H9 (cell line): ENCODE measurements around the gene COA1. TPM values are rescaled to one million over a fixed set of nuclear protein-coding genes. Genes with fewer than 3 reads are reported as not detected.

Source experiments
- DNase-seq: peaks from one replicate; pipeline ENCODE4 v3.0.0-alpha.2; 2017
- H2AFZ ChIP-seq: one replicate; pipeline ENCODE4 v1.6.1; 2013; ENCODE audit warnings: mild to moderate bottlenecking, low read length, control low read depth, moderate library complexity
- H2AK5ac ChIP-seq: 2 replicates; pipeline ENCODE4 v1.6.1; 2013; ENCODE audit warnings: low read length, control low read depth, mixed read lengths; ENCODE audit not compliant: insufficient read length
- H2BK120ac ChIP-seq: one replicate; pipeline ENCODE4 v1.6.1; 2013; ENCODE audit warnings: low read depth, mild to moderate bottlenecking, low read length, control low read depth, inconsistent platforms; ENCODE audit not compliant: poor library complexity, severe bottlenecking
- H2BK12ac ChIP-seq: 2 replicates; pipeline ENCODE4 v1.6.1; 2013; ENCODE audit warnings: low read length, control low read depth, mixed read lengths, low read depth; ENCODE audit not compliant: insufficient read length
- H2BK15ac ChIP-seq: 2 replicates; pipeline ENCODE4 v1.6.1; 2013; ENCODE audit warnings: low read depth, low read length, control low read depth
- H2BK20ac ChIP-seq: one replicate; pipeline ENCODE4 v1.6.1; 2013; ENCODE audit warnings: low read depth, mild to moderate bottlenecking, low read length, control low read depth, inconsistent platforms; ENCODE audit not compliant: poor library complexity, severe bottlenecking
- H2BK5ac ChIP-seq: 2 replicates; pipeline ENCODE4 v1.6.1; 2013; ENCODE audit warnings: low read length, control low read depth, mixed read lengths; ENCODE audit not compliant: insufficient read length
- H3K14ac ChIP-seq: 2 replicates; pipeline ENCODE4 v1.6.1; 2013; ENCODE audit warnings: low read length, control low read depth; ENCODE audit not compliant: insufficient read depth
- H3K18ac ChIP-seq: 2 replicates; pipeline ENCODE4 v1.6.1; 2013; ENCODE audit warnings: low read depth, mild to moderate bottlenecking, mixed read lengths, low read length, control low read depth; ENCODE audit not compliant: insufficient read length
- H3K23ac ChIP-seq: 2 replicates; pipeline ENCODE4 v1.6.1; 2013; ENCODE audit warnings: low read length, control low read depth, mixed read lengths, low read depth; ENCODE audit not compliant: insufficient read length
- H3K23me2 ChIP-seq: 2 replicates; pipeline ENCODE4 v1.6.1; 2013; ENCODE audit warnings: low read depth, mild to moderate bottlenecking, mixed read lengths, low read length, control low read depth; ENCODE audit not compliant: insufficient read length, poor library complexity, severe bottlenecking
- H3K27ac ChIP-seq: 2 replicates; pipeline ENCODE4 v1.5.1; 2013; ENCODE audit warnings: low read length, control low read depth, mixed read lengths, low read depth; ENCODE audit not compliant: insufficient read length
- H3K27me3 ChIP-seq: 2 replicates; pipeline ENCODE4 v1.6.1; 2013; ENCODE audit warnings: low read length, control low read depth, inconsistent platforms; ENCODE audit not compliant: insufficient read depth
- H3K4ac ChIP-seq: 2 replicates; pipeline ENCODE4 v1.6.1; 2013; ENCODE audit warnings: low read depth, mild to moderate bottlenecking, control low read depth, inconsistent platforms, low read length, moderate library complexity
- H3K4me1 ChIP-seq: 2 replicates; pipeline ENCODE4 v1.6.1; 2013; ENCODE audit warnings: low read length, control low read depth, inconsistent platforms; ENCODE audit not compliant: insufficient read depth
- H3K4me2 ChIP-seq: 2 replicates; pipeline ENCODE4 v1.6.1; 2013; ENCODE audit warnings: low read length, control low read depth, mixed read lengths; ENCODE audit not compliant: insufficient read length, insufficient read depth
- H3K56ac ChIP-seq: 2 replicates; pipeline ENCODE4 v1.6.1; 2013; ENCODE audit warnings: low read depth, mild to moderate bottlenecking, mixed read lengths, low read length, control low read depth; ENCODE audit not compliant: insufficient read length
- H3K79me1 ChIP-seq: 2 replicates; pipeline ENCODE4 v1.6.1; 2013; ENCODE audit warnings: low read depth, mild to moderate bottlenecking, moderate library complexity, low read length, control low read depth, inconsistent platforms; ENCODE audit not compliant: insufficient read depth, poor library complexity, severe bottlenecking
- H3K79me2 ChIP-seq: 2 replicates; pipeline ENCODE4 v1.6.1; 2013; ENCODE audit warnings: low read length, control low read depth, inconsistent platforms; ENCODE audit not compliant: insufficient read depth
- H3K9ac ChIP-seq: 2 replicates; pipeline ENCODE4 v1.6.1; 2013; ENCODE audit warnings: low read length, control low read depth, mixed read lengths; ENCODE audit not compliant: insufficient read length; ENCODE audit errors: extremely low read depth
- H3K9me3 ChIP-seq: one replicate; pipeline ENCODE4 v1.6.1; 2013; ENCODE audit warnings: low read depth, low read length, inconsistent platforms; ENCODE audit not compliant: control insufficient read depth
- H3T11ph ChIP-seq: one replicate; pipeline ENCODE4 v1.6.1; 2013; ENCODE audit warnings: mild to moderate bottlenecking, low read length, control low read depth, inconsistent platforms
- H4K20me1 ChIP-seq: one replicate; pipeline ENCODE4 v1.6.1; 2013; ENCODE audit not compliant: control insufficient read depth, insufficient read length, insufficient read depth
- H4K5ac ChIP-seq: 2 replicates; pipeline ENCODE4 v1.6.1; 2013; ENCODE audit warnings: low read depth, mild to moderate bottlenecking, mixed read lengths, low read length, control low read depth; ENCODE audit not compliant: insufficient read length
- H4K8ac ChIP-seq: replicated peaks from 2 replicates; pipeline ENCODE4 v1.6.1; 2013; ENCODE audit warnings: low read length, control low read depth, mixed read lengths, low read depth; ENCODE audit not compliant: insufficient read length
- H4K91ac ChIP-seq: 2 replicates; pipeline ENCODE4 v1.6.1; 2013; ENCODE audit warnings: low read depth, mild to moderate bottlenecking, moderate library complexity, mixed read lengths, low read length, control low read depth; ENCODE audit not compliant: insufficient read length
- H3K27ac Mint-ChIP-seq, 3 experiments: 2 replicates in 2 of 3; 3 replicates in 1 of 3; pipeline ENCODE4 v1.8.0; 2020 to 2021; ENCODE audit warnings: mixed read lengths in 3 of 3, mild to moderate bottlenecking in 1 of 3, moderate library complexity in 1 of 3
- H3K27me3 Mint-ChIP-seq: 2 replicates; pipeline ENCODE4 v1.8.0; 2021; ENCODE audit warnings: low read depth, mild to moderate bottlenecking, moderate library complexity, mixed read lengths
- H3K36me3 Mint-ChIP-seq, 3 experiments: 2 replicates in 2 of 3; 3 replicates in 1 of 3; pipeline ENCODE4 v1.8.0; 2020 to 2021; ENCODE audit warnings: low read depth in 3 of 3, mixed read lengths in 3 of 3; ENCODE audit not compliant: insufficient read depth in 1 of 3
- H3K4me1 Mint-ChIP-seq, 2 experiments: 2 replicates each; pipeline ENCODE4 v1.8.0; 2020; ENCODE audit warnings: mixed read lengths in 2 of 2
- H3K4me3 Mint-ChIP-seq, 2 experiments: 2 replicates in 1 of 2; 3 replicates in 1 of 2; pipeline ENCODE4 v1.8.0; 2020 to 2021; ENCODE audit warnings: mild to moderate bottlenecking in 2 of 2, mixed read lengths in 2 of 2, moderate library complexity in 1 of 2
- H3K9me3 Mint-ChIP-seq, 2 experiments: 2 replicates in 1 of 2; 3 replicates in 1 of 2; pipeline ENCODE4 v1.8.0; 2020; ENCODE audit warnings: mild to moderate bottlenecking in 2 of 2, mixed read lengths in 2 of 2, moderate library complexity in 1 of 2
- CTCF ChIP-seq: fragments of 200-600 bp; sonication (generic); conservative IDR thresholded peaks from 3 replicates; pipeline ENCODE4 v1.8.0; 2021; ENCODE audit warnings: antibody characterized with exemption, mild to moderate bottlenecking
- WGBS: extraction: QIAGEN DNeasy Blood & Tissue Kit; methylation state at CpG from one replicate; pipeline ENCODE4 v1.1.7; 2013; ENCODE audit warnings: missing lambda C conversion rate, low lambda C conversion rate, mixed read lengths; ENCODE audit not compliant: insufficient read length; ENCODE audit errors: extremely low coverage; 5-methylcytosine and 5-hydroxymethylcytosine counted together
- total RNA-seq: library from RNA; stranded (reverse); gene quantifications from 2 replicates; pipeline ENCODE4 v1.2.1, GENCODE V29; 2021

Gene COA1
- total RNA-seq, 1 experiment from 2014 or later = 138 TPM

GRCh38 chr7:43656997-43657396 lies 72.3 kb downstream of the COA1 start:
- Histone ChIP-seq H2BK120ac (no peak overlapping the region), H2BK20ac (no peak overlapping the region), H3K4ac (no peak overlapping the region), H3K56ac (no peak overlapping the region), H3K79me1 (peaks cover 5% of the 10 kb centered on the region), H3K9ac (no peak overlapping the region), H3K27me3 (no peaks in the 10 kb centered on the region), H3K4me2 (no peak overlapping the region), H4K91ac (no peak overlapping the region), H3K23me2 (no peaks in the 10 kb centered on the region), H2AK5ac (no peak overlapping the region), H4K5ac (no peak overlapping the region), H3K23ac (no peak overlapping the region), H2BK12ac (no peak overlapping the region), H3T11ph (no peak overlapping the region), H2AFZ (no peak overlapping the region), H3K18ac (no peak overlapping the region), H2BK5ac (no peak overlapping the region), H3K79me2 (no peaks in the 10 kb centered on the region; the same call in 1 of the 2 replicates), H3K9me3 (no peaks in the 10 kb centered on the region), H3K14ac (no peak overlapping the region), H3K4me1 (peaks cover 11% of the 10 kb centered on the region; the same call in 1 of the 2 replicates), H4K8ac (no peak overlapping the region), H3K27ac (no peak overlapping the region), H2BK15ac (no peak overlapping the region), H4K20me1 (no peaks in the 10 kb centered on the region)
- Mint-ChIP-seq H3K27me3 (no peaks in the 10 kb centered on the region), H3K9me3 (no peaks in the 10 kb centered on the region; a peak in 1 of 5 replicates), H3K4me3 (no peak overlapping the region), H3K4me1 (peaks cover 40 to 41% of the 10 kb centered on the region in 2 experiments), H3K27ac (no peak overlapping the region; a peak in 1 of 7 replicates), H3K36me3 (peaks cover 2 to 13% (median 12%) of the 10 kb centered on the region in 3 experiments; a peak in 6 of 7 replicates)
- no peak for DNase-seq
- no CpG with 5 or more reads among the region's 2 CpGs for WGBS
- TF ChIP-seq CTCF = no peak
